Tibial nerve (tissue), 4 donors: ENCODE data around the gene TMEM120B. TPM values are rescaled to one million over a fixed set of nuclear protein-coding genes. Genes with fewer than 3 reads are reported as not detected.

ENCODE experiments used
- DNase-seq, 2 donors: peaks; one replicate each; pipeline ENCODE4 v3.0.0-alpha.2; 2019; ENCODE audit warnings: low spot score in 2 of 2
- H3K27ac ChIP-seq, 4 donors: fragments of 200-600 bp; sonication (generic) in 3 of 4; one replicate each; pipeline ENCODE4 v1.5.1; 2017 to 2019; ENCODE audit warnings: mild to moderate bottlenecking in 1 of 4
- H3K27me3 ChIP-seq, 2 donors: fragments of 200-600 bp; sonication (generic) in 1 of 2; one replicate each; pipeline versions ENCODE4 v1.5.1 to v1.6.0; 2017 to 2019
- H3K36me3 ChIP-seq, 3 donors: fragments of 200-600 bp; sonication (generic); one replicate each; pipeline ENCODE4 v1.5.1; 2018 to 2019
- H3K4me1 ChIP-seq, 4 donors: fragments of 200-600 bp; sonication (generic) in 3 of 4; one replicate each; pipeline ENCODE4 v1.5.1; 2017 to 2019
- H3K4me3 ChIP-seq, 4 donors: fragments of 200-600 bp; sonication (generic) in 3 of 4; one replicate each; pipeline ENCODE4 v1.5.1; 2017 to 2019; ENCODE audit warnings: mild to moderate bottlenecking in 1 of 4, moderate library complexity in 1 of 4
- H3K9me3 ChIP-seq, 4 donors: fragments of 200-600 bp; sonication (generic) in 3 of 4; one replicate each; pipeline ENCODE4 v1.5.1; 2017 to 2019
- EP300 ChIP-seq, 2 donors: sonication (generic); formaldehyde crosslinking; IDR thresholded peaks; one replicate each; pipeline ENCODE4 v1.6.1; 2017; ENCODE audit warnings: antibody characterized with exemption in 2 of 2, mild to moderate bottlenecking in 1 of 2
- POLR2A ChIP-seq, 2 donors: fragments of 450-650 bp; IDR thresholded peaks; one replicate each; pipeline ENCODE4 v1.6.1; 2017; ENCODE audit warnings: antibody characterized with exemption in 2 of 2, mild to moderate bottlenecking in 2 of 2, moderate library complexity in 2 of 2
- WGBS, 2 donors: methylation state at CpG; one replicate each; pipeline ENCODE4 v1.1.5; 2018; 5-methylcytosine and 5-hydroxymethylcytosine counted together
- total RNA-seq, 4 donors: library from RNA; depleted of rRNA; stranded (reverse); fragments of >200 nt; gene quantifications; one replicate each; pipeline ENCODE4 v1.1.0, GENCODE V29; 2016
- TF ChIP-seq, protein P1 (sequence below), 5 experiments: fragments of 200-600 bp in 3 of 5; fragments of 450-650 bp in 2 of 5; sonication (generic) in 3 of 5; IDR thresholded peaks; one replicate each; pipeline ENCODE4 v1.5.1; 2016 to 2019; ENCODE audit warnings: antibody characterized with exemption in 5 of 5, mild to moderate bottlenecking in 3 of 5, moderate library complexity in 2 of 5

Gene TMEM120B
- total RNA-seq, 4 donors from 2014 or later = 10.1 to 13.9 (median 11.5) TPM

DNA sequence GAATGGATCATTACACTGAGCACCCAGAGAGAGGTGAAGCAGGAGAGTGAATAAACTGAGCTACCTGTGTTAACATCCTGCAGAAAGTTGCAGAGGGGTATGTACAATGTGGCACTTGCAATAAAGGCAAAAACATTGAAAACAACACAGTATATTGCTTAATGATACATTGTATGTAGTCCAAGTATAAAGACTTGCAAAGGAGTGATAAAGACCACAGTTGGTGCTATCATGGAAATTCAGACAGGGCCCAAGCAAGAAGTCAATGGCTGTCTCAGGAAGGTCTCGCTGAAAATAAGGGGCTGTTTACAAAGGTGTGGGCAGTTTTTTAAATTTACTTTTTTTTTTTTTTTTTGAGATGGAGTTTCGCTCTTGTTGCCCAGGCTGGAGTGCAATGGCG, 10.0 kb downstream of the TMEM120B start:
- Histone ChIP-seq H3K27me3 (no peaks in the 10 kb centered on the region), H3K27ac (no peak overlapping the region), H3K36me3 (peaks cover 0 to 20% (median 0%) of the 10 kb centered on the region in 3 donors), H3K9me3 (no peaks in the 10 kb centered on the region), H3K4me1 (no peaks in the 10 kb centered on the region), H3K4me3 (no peak overlapping the region)
- WGBS, 2 donors = 91 to 92% methylated on average over 3 of the region's 3 CpGs
- TF ChIP-seq EP300 (IDR thresholded peaks at IDR 0.05) = no peak
- no peak for TF ChIP-seq POLR2A (IDR thresholded peaks at IDR 0.05)
- TF ChIP-seq, protein P1, sequence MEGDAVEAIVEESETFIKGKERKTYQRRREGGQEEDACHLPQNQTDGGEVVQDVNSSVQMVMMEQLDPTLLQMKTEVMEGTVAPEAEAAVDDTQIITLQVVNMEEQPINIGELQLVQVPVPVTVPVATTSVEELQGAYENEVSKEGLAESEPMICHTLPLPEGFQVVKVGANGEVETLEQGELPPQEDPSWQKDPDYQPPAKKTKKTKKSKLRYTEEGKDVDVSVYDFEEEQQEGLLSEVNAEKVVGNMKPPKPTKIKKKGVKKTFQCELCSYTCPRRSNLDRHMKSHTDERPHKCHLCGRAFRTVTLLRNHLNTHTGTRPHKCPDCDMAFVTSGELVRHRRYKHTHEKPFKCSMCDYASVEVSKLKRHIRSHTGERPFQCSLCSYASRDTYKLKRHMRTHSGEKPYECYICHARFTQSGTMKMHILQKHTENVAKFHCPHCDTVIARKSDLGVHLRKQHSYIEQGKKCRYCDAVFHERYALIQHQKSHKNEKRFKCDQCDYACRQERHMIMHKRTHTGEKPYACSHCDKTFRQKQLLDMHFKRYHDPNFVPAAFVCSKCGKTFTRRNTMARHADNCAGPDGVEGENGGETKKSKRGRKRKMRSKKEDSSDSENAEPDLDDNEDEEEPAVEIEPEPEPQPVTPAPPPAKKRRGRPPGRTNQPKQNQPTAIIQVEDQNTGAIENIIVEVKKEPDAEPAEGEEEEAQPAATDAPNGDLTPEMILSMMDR (IDR thresholded peaks at IDR 0.05) = no peak
- no peak for DNase-seq

- no peaks in the 10 kb centered on the region for H3K27me3 ChIP-seq
- H3K27ac ChIP-seq = no peak overlapping the region
- H3K4me1 ChIP-seq = no peaks in the 10 kb centered on the region
- DNase-seq = no peak
- no peaks in the 10 kb centered on the region for H3K9me3 ChIP-seq
- H3K36me3 ChIP-seq = peaks cover 0 to 20% (median 0%) of the 10 kb centered on the region in 3 donors
- no peak overlapping the region for H3K4me3 ChIP-seq
- TF ChIP-seq POLR2A (IDR thresholded peaks at IDR 0.05) = no peak
- no peak for TF ChIP-seq EP300 (IDR thresholded peaks at IDR 0.05)
- TF ChIP-seq, protein P1 (IDR thresholded peaks at IDR 0.05) = no peak
- WGBS, 2 donors = 92 to 98% methylated on average over 4 of the region's 4 CpGs
These were observed 10.6 kb downstream of the TMEM120B start for GRCh38 chr12:121723200-121723599.

- H3K9me3 ChIP-seq = no peaks in the 10 kb centered on the region
- H3K27ac ChIP-seq = no peak overlapping the region
- H3K4me1 ChIP-seq = no peaks in the 10 kb centered on the region
- peaks cover 0 to 20% (median 0%) of the 10 kb centered on the region in 3 donors for H3K36me3 ChIP-seq
- no peak for DNase-seq
- 76 to 84% methylated on average over 2 of the region's 2 CpGs for WGBS, 2 donors
- no peaks in the 10 kb centered on the region for H3K27me3 ChIP-seq
- TF ChIP-seq, protein P1 (IDR thresholded peaks at IDR 0.05) = no peak
- TF ChIP-seq POLR2A (IDR thresholded peaks at IDR 0.05) (no peak), EP300 (IDR thresholded peaks at IDR 0.05) (no peak)
- no peak overlapping the region for H3K4me3 ChIP-seq
These were observed 12.4 kb downstream of the TMEM120B start for GRCh38 chr12:121724925-121725324.

GRCh38 chr12:121725423-121725822, 12.9 kb downstream of the TMEM120B start:
- H3K4me1 ChIP-seq = no peaks in the 10 kb centered on the region
- DNase-seq = no peak
- H3K27ac ChIP-seq = no peak overlapping the region
- no peaks in the 10 kb centered on the region for H3K9me3 ChIP-seq
- no peak overlapping the region for H3K4me3 ChIP-seq
- 87% methylated on average over 3 of the region's 3 CpGs for WGBS, 2 donors
- H3K27me3 ChIP-seq = no peaks in the 10 kb centered on the region
- TF ChIP-seq POLR2A (IDR thresholded peaks at IDR 0.05) = no peak
- TF ChIP-seq EP300 (IDR thresholded peaks at IDR 0.05) = no peak
- TF ChIP-seq, protein P1 (IDR thresholded peaks at IDR 0.05) = no peak
- H3K36me3 ChIP-seq = peaks cover 0 to 20% (median 0%) of the 10 kb centered on the region in 3 donors

- TF ChIP-seq, protein P1 (IDR thresholded peaks at IDR 0.05) = no peak
- no peak for TF ChIP-seq EP300 (IDR thresholded peaks at IDR 0.05)
- TF ChIP-seq POLR2A (IDR thresholded peaks at IDR 0.05) = no peak
These were observed 16.5 kb downstream of the TMEM120B start for GRCh38 chr12:121729021-121729420.

More at GRCh38 chr12:121729021-121729420, 16.5 kb downstream of the TMEM120B start:
- Histone ChIP-seq H3K36me3 (peaks cover 0 to 11% (median 0%) of the 10 kb centered on the region in 3 donors), H3K27ac (no peak overlapping the region), H3K4me3 (no peak overlapping the region), H3K27me3 (no peaks in the 10 kb centered on the region), H3K4me1 (no peaks in the 10 kb centered on the region), H3K9me3 (no peaks in the 10 kb centered on the region)
- DNase-seq = no peak
- 92 to 94% methylated on average over 6 of the region's 6 CpGs for WGBS, 2 donors
